SK-N-SH treated with all-trans-retinoic acid at 6 μM for 48 hours (cell line): ENCODE data around the gene LMAN1L.

Experiments used
- ARNTL ChIP-seq: fragments of 450-650 bp; formaldehyde crosslinking; IDR thresholded peaks from 2 replicates; pipeline ENCODE4 v1.5.0; 2020; ENCODE audit warnings: low read depth, mild to moderate bottlenecking, moderate library complexity, borderline replicate concordance
- CREB5 ChIP-seq: fragments of 250-450 bp; sonication (Bioruptor Pico); IDR thresholded peaks from 2 replicates; pipeline ENCODE4 v1.5.1; 2020; ENCODE audit warnings: low read depth, mild to moderate bottlenecking, moderate library complexity
- CSDC2 ChIP-seq: fragments of 250-450 bp; sonication (Bioruptor Pico); IDR thresholded peaks from 2 replicates; pipeline ENCODE4 v1.5.0; 2020; ENCODE audit warnings: mild to moderate bottlenecking, moderate library complexity
- CSRNP3 ChIP-seq: fragments of 250-450 bp; sonication (Bioruptor Pico); IDR thresholded peaks from 2 replicates; pipeline ENCODE4 v1.5.1; 2021; ENCODE audit warnings: mild to moderate bottlenecking, moderate library complexity
- GLIS3 ChIP-seq: fragments of 250-450 bp; sonication (Bioruptor Pico); IDR thresholded peaks from 2 replicates; pipeline ENCODE4 v1.5.0; 2020; ENCODE audit warnings: mild to moderate bottlenecking, moderate library complexity
- PATZ1 ChIP-seq: fragments of 250-450 bp; sonication (Bioruptor Pico); IDR thresholded peaks from 2 replicates; pipeline ENCODE4 v1.8.0; 2020; ENCODE audit warnings: mild to moderate bottlenecking, moderate library complexity, borderline replicate concordance
- POU6F1 ChIP-seq: fragments of 250-450 bp; sonication (Bioruptor Pico); IDR thresholded peaks from 2 replicates; pipeline ENCODE4 v1.8.0; 2021; ENCODE audit warnings: low read depth, mild to moderate bottlenecking, moderate library complexity, borderline replicate concordance
- RARB ChIP-seq: fragments of 250-450 bp; sonication (Bioruptor Pico); IDR thresholded peaks from 2 replicates; pipeline ENCODE4 v1.8.0; 2021; ENCODE audit warnings: mild to moderate bottlenecking, moderate library complexity
- TOX ChIP-seq: fragments of 250-450 bp; sonication (Bioruptor Pico); IDR thresholded peaks from 2 replicates; pipeline ENCODE4 v1.8.0; 2021; ENCODE audit warnings: mild to moderate bottlenecking, moderate library complexity, borderline replicate concordance
- TSHZ2 ChIP-seq: fragments of 250-450 bp; sonication (Bioruptor Pico); IDR thresholded peaks from 2 replicates; pipeline ENCODE4 v1.5.0; 2020; ENCODE audit warnings: mild to moderate bottlenecking, moderate library complexity
- ZFP3 ChIP-seq: fragments of 250-450 bp; sonication (Bioruptor Pico); IDR thresholded peaks from 2 replicates; pipeline ENCODE4 v1.5.0; 2020; ENCODE audit warnings: mild to moderate bottlenecking, moderate library complexity
- ZNF70 ChIP-seq: fragments of 450-650 bp; formaldehyde crosslinking; IDR thresholded peaks from 2 replicates; pipeline ENCODE4 v1.5.0; 2020; ENCODE audit warnings: mild to moderate bottlenecking, moderate library complexity
- ZNF8 ChIP-seq: fragments of 450-650 bp; formaldehyde crosslinking; IDR thresholded peaks from 2 replicates; pipeline ENCODE4 v1.5.0; 2020; ENCODE audit warnings: mild to moderate bottlenecking, moderate library complexity

GRCh38 chr15:74815121-74815934 is 2.7 kb downstream of the LMAN1L start:
- TF ChIP-seq ZNF70 (CRISPR knock-in tag) (no peak), TOX (CRISPR knock-in tag) (no peak), CSRNP3 (CRISPR knock-in tag) (no peak), ZFP3 (CRISPR knock-in tag) (no peak), RARB (no peak), POU6F1 (no peak), PATZ1 (CRISPR knock-in tag) (no peak), TSHZ2 (CRISPR knock-in tag) (no peak), ARNTL (CRISPR knock-in tag) (no peak), CREB5 (CRISPR knock-in tag) (no peak), ZNF8 (CRISPR knock-in tag) (no peak), GLIS3 (CRISPR knock-in tag) (no peak), CSDC2 (CRISPR knock-in tag) (no peak)
